ENCODE results near the gene PAM16.
"Not testable (repeated sequence)": the region's sequence is repeated elsewhere in the genome, so short reads cannot be mapped to it uniquely, and the experiment has no call there.

The PAM16 gene

GRCh38 chr16:4350365-4350786 is 745 bp downstream of the PAM16 start:
- ATAC-seq, result peak in 1 of 2 donors; percentile 19

- ATAC-seq, result no peak
These were observed 1.8 kb downstream of the PAM16 start for GRCh38 chr16:4349332-4349731.

- ATAC-seq, result no peak
These were observed 3.2 kb downstream of the PAM16 start for GRCh38 chr16:4347765-4348509.

GRCh38 chr16:4347010-4347409 is 4.1 kb downstream of the PAM16 start:
- no peak for ATAC-seq

GRCh38 chr16:4345836-4346781 is 5.0 kb downstream of the PAM16 start:
- no peak for ATAC-seq

GRCh38 chr16:4344983-4345835 is 5.9 kb downstream of the PAM16 start:
- no peak for ATAC-seq

GRCh38 chr16:4344300-4344982 is 6.7 kb downstream of the PAM16 start:
- not testable (repeated sequence) for ATAC-seq

GRCh38 chr16:4342866-4343744 is 8.0 kb downstream of the PAM16 start:
- no peak for ATAC-seq

GRCh38 chr16:4341250-4341649 is 9.9 kb downstream of the PAM16 start:
- no peak for ATAC-seq

GRCh38 chr16:4340443-4340842 is 10.7 kb downstream of the PAM16 start:
- ATAC-seq, result no peak

GRCh38 chr16:4339909-4340308 is 11.2 kb downstream of the PAM16 start:
- no peak for ATAC-seq

GRCh38 chr16:4339455-4339854 is 11.7 kb downstream of the PAM16 start:
- ATAC-seq, result no peak

GRCh38 chr16:4338712-4339299 is 12.3 kb downstream of the PAM16 start:
- no peak for ATAC-seq

GRCh38 chr16:4338125-4338582 is 13.0 kb downstream of the PAM16 start:
- no peak for ATAC-seq

- no peak for ATAC-seq
These were observed 13.5 kb downstream of the PAM16 start for GRCh38 chr16:4337540-4338088.

GRCh38 chr16:4336701-4337539 is 14.2 kb downstream of the PAM16 start:
- no peak for ATAC-seq

- ATAC-seq, result no peak
These were observed 16.2 kb downstream of the PAM16 start for GRCh38 chr16:4334724-4335495.

GRCh38 chr16:4333714-4334113 is 17.4 kb downstream of the PAM16 start:
- ATAC-seq, result not testable (repeated sequence)

- no peak for ATAC-seq
These were observed 17.8 kb downstream of the PAM16 start for GRCh38 chr16:4333308-4333638.
